HG03457 (cell line): ENCODE data around the gene GGTLC2.

Experiments
- ATAC-seq: cut with Tn5 transposase; IDR thresholded peaks from one replicate; pipeline ENCODE4 v1.9.1; 2021; ENCODE audit warnings: moderate number of reproducible peaks; ENCODE audit not compliant: unreplicated experiment

GGTLC2 gene

DNA sequence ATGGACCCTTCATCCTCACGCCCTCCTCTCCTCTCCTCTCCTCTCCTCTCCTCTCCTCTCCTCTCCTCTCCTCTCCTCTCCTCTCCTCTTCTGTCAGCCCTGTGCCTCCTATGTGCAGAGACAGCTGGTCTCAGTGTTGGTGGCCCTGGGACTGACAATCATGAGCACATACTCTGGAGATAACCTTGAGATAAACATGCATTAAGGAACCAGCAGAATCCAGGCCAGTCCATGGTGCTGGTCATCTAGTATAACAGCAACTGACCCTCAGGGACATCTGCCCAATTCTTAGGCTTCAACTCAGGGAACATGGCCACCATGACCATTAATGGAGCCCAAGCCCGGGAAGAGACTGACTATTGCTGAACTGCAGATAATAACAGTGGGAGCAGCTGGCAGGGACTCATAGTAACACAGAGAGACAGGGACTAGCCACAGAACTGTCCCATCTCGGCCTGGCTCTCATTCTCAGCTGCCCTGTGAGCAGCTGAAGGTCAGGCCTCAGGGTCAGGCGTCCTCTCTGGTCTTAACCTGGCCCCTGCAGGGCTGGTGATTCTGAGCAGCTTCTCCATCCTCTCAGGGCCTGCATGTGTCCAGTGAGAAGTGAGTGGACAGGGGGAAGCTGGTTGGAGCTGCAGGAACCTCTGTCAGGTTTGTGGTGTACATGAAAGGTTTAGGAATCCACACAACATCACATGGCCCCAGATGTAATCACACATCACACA, 45.4 kb downstream of the GGTLC2 start:
- no peak for ATAC-seq

DNA sequence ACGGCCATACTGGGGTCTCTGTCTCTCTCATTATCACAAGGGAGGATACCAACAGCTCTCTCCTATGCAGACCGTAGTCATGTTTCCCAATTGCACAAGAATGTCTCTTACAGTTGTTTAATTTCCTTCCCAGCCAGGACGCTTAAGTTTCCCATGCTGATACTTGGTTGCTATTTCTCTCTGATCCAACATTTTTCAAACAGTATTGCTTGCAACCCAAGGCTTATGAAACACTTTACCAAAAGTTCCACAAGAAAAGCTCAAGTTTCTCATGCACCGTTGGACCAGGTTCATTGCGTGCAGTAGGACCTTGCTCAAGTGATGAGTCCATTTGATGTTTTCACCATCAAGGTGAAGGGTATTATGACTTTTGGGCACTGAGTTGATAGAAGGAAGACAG, 46.6 kb downstream of the GGTLC2 start:
- ATAC-seq = no peak

DNA sequence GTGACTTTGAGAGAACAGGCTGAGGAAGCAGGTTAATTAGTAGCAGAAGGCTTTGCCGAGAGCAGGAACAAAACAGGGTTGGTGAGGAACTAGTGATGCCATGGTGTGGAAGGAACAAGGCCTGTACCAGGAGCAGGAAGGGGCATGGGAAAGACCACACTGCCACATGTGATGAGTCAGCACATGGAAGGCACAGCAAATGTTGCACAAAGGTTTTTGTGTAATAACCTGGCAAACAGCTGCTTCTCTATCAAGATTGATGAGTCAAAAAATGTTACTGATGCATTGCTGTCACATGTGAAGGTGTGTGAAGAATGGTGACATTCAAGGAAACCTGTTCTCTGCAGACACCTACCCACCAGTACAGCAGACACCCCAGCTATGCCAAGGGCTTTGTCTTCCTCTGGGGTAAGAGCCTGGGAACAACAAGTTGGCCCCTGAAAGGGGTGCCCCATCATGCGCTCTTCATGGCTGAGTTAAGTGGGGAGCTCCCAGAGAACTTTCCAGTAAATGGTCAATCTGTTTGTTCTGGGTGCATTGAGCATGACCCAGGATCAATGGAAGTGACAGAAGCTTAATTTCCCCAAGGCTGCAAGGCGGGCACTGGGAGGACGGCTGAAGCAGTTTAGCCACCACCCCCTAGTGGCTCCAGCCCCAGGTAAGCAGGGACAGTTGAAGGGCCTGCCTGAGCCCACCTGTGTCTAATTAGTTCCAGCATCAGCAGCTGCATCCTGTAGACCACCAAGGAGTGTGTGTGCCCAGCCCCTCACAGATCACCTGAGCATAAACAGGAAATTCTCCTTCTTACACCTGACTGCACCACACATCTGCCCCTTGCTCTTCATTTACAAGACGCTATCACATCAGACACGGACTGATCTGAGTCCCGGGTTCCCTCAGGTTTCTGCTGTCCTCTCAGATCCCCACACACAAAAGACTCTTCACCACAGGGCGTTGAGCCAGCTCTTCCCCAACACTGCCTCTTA, 47.6 kb downstream of the GGTLC2 start:
- ATAC-seq = no peak

DNA sequence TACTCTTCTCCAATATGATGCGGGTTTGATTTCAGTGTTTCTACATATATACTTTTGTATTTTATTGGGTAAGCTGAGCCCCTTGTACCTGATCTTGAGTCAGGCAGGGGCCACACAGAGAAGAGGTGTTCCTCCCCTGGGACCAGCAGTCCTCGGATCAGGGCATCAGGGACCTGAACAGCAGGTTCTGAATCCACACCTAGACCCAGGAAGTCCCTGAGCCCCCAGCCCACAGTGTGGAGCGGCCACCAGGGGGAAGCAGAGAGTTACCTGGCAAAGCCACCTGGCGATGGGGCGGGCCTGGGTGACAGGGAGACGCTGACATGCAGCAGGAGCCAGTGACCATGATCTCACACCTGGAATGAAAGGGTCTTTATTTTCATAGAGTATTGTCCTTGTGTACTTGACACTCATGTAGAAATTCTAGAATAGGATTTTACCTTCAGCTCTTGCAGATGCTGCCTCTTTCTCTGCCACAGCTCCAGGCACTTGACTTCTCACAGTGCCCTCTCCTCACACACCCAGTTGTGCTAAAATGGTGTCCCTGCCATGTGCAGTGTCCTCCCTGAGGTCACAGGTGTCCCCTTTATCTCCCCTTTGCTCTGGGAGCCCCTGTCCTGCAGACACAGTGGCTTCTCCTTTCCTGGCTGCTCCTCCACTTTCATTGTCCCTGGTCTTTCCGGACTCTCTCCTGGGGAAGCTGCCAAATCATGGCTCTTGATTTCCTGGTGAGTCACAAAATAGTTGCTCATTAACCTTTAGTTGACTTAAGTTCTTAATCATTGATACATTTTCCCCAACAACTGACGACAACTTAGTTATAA, 48.5 kb downstream of the GGTLC2 start:
- ATAC-seq = no peak

DNA sequence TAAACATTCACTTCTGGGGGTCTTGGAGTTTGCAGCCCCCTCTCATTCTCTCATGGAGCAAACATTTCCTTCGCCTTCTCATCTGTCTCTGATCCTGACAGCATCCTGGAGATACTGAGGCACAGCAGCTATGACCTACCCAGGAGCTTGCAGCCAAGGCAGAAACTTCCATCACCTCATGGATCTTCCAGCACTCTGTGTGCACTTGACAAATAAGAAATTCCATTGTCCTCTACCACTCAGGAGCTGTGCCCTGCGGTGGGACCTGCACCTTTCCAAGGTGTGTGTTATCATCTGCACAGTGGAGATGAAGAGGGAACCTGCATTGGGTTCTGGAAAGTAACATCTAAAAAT, 49.1 kb downstream of the GGTLC2 start:
- no peak for ATAC-seq

DNA sequence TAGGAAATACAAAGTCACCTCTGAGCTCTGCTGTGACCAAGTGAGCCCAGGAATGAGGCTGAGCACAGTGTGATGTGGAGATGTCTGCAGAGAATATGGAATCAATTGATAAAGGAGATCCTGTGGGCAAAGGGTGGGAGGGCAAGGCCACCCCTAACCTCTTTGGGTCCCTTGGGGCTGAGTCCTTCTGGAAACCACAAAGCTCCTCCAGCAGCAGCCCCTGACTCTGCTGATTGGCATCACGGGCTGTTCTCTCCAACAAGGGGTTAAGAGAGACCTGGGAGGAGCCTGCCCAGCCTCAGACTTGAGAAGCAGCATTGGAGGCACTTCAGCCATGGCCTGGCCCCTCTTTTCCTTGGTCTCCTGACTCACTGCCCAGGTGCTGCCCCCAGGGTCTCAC, 49.7 kb downstream of the GGTLC2 start:
- ATAC-seq = no peak

DNA sequence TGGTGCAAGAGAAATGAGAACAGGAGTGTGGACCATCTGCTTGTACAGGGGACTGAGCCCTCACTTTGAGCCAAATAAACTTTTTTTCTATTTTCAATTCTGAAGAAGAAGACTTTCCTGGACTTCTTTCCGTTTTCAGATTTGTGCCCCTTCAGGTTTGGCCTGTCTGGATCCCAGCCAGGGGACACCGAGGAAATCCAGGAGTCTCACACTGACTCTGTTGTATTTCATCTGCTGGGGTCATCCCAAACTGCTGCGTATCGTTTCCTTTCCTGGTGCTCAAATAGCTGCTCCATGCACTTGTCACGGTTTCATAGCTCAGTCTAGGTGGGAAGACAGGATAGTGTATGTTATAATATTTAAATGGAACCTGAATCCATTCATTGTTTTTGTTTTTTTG, 51.7 kb downstream of the GGTLC2 start:
- no peak for ATAC-seq
